K562 (cell line): ENCODE results near the gene ZBTB14. TPM values are rescaled to one million over a fixed set of nuclear protein-coding genes. Genes with fewer than 3 reads are reported as not detected.

Experiments
- ATAC-seq: fragments of 200-7000 bp; cut with Tn5 transposase; 3 replicates; pipeline ENCODE4 v1.9.1; 2020; ENCODE audit warnings: moderate library complexity
- Bru-seq: library from RNA; stranded (reverse); fragments of 400-500 nt; gene quantifications from one replicate; lab custom pipeline; 2021; lab: Mats Ljungman, UMichigan
- BruChase-seq, 2 experiments: library from RNA; stranded (reverse); fragments of 400-500 nt; gene quantifications; one replicate each; lab custom pipeline; 2021; lab: Mats Ljungman, UMichigan
- BruUV-seq: library from RNA; stranded (reverse); fragments of 400-500 nt; replicated peaks from 2 replicates; lab custom pipeline; 2021; lab: Mats Ljungman, UMichigan
- CTCF ChIA-PET: fragments of 300-600 bp; formaldehyde crosslinking; extraction: SDS; loops from one replicate; lab custom pipeline; 2021; ENCODE audit warnings: low intra/inter-chr PET ratio; lab: Yijun Ruan, JAX
- POLR2A ChIA-PET: fragments of 300-600, 350-650 bp; sonication (Branson Sonifier 250); formaldehyde crosslinking; extraction: SDS; loops from one replicate; lab custom pipeline; 2021; ENCODE audit warnings: antibody characterized with exemption, inconsistent platforms; lab: Yijun Ruan, JAX
- DNase-seq, 4 experiments: peaks; one replicate each; pipeline versions ENCODE4 v3.0.0 to v3.0.0-alpha.2; 2011 to 2018; ENCODE audit warnings: low spot score in 3 of 4, mixed read lengths in 3 of 4; ENCODE audit errors: extremely low read depth in 1 of 4
- FAIRE-seq: peaks from 2 replicates; lab custom pipeline; 2011; peaks lifted over from hg19 to GRCh38; lab: Jason Lieb, UNC
- H2AFZ ChIP-seq: 2 replicates; pipeline ENCODE4 v1.6.0; 2011; ENCODE audit warnings: low read depth, low read length, control low read depth, inconsistent platforms
- H3K27ac ChIP-seq: fragments of 200-600 bp; 3 replicates; pipeline ENCODE4 v1.8.0; 2011; ENCODE audit warnings: low read depth, mild to moderate bottlenecking, control low read depth, inconsistent platforms, low read length, moderate library complexity, mixed read lengths; ENCODE audit errors: extremely low read depth
- H3K27me3 ChIP-seq, 2 experiments: fragments of 300-600 bp in 1 of 2; 2 replicates in 1 of 2; 3 replicates in 1 of 2; pipeline versions ENCODE4 v1.6.0 to v1.8.0; 2011; ENCODE audit warnings: inconsistent platforms in 2 of 2, low read length in 2 of 2, mild to moderate bottlenecking in 1 of 2, mixed read lengths in 1 of 2, moderate library complexity in 1 of 2; ENCODE audit not compliant: control insufficient read depth in 2 of 2, insufficient read depth in 2 of 2
- H3K36me3 ChIP-seq: fragments of 300-600 bp; 3 replicates; pipeline ENCODE4 v1.8.0; 2011; ENCODE audit warnings: mild to moderate bottlenecking, low read length, inconsistent platforms; ENCODE audit not compliant: control insufficient read depth, insufficient read depth
- H3K4me1 ChIP-seq, 2 experiments: fragments of 200-600 bp in 1 of 2; replicated peaks in 1 of 2; 2 replicates in 1 of 2; 3 replicates in 1 of 2; pipeline versions ENCODE4 v1.5.1 to v1.8.0; 2011; ENCODE audit warnings: inconsistent platforms in 2 of 2, low read length in 2 of 2, mild to moderate bottlenecking in 1 of 2, mixed read lengths in 1 of 2, moderate library complexity in 1 of 2; ENCODE audit not compliant: control insufficient read depth in 2 of 2, insufficient read depth in 2 of 2
- H3K4me2 ChIP-seq: 2 replicates; pipeline ENCODE4 v1.6.1; 2011; ENCODE audit warnings: low read length, control low read depth, inconsistent platforms, mixed read lengths; ENCODE audit not compliant: insufficient read depth
- H3K4me3 ChIP-seq: fragments of 200-600 bp; sonication (generic), shearing (Covaris generic); 2 replicates; pipeline ENCODE4 v1.5.1; 2016; ENCODE audit warnings: control low read depth, inconsistent platforms
- H3K79me2 ChIP-seq: fragments of 200-600 bp; 3 replicates; pipeline ENCODE4 v1.8.0; 2011; ENCODE audit warnings: low read length, inconsistent platforms; ENCODE audit not compliant: control insufficient read depth, insufficient read depth
- H3K9ac ChIP-seq, 2 experiments: 2 replicates each; pipeline versions ENCODE4 v1.6.0 to v1.6.1; 2011; ENCODE audit warnings: low read depth in 2 of 2, low read length in 2 of 2, control low read depth in 1 of 2, inconsistent platforms in 1 of 2, mild to moderate bottlenecking in 1 of 2, mixed read lengths in 1 of 2; ENCODE audit not compliant: insufficient read depth in 1 of 2
- H3K9me1 ChIP-seq: one replicate; pipeline ENCODE4 v1.6.0; 2011; ENCODE audit warnings: inconsistent platforms, mild to moderate bottlenecking, low read length, moderate library complexity; ENCODE audit not compliant: control insufficient read depth, insufficient read depth
- H3K9me3 ChIP-seq: replicated peaks from 2 replicates; pipeline ENCODE4 v1.5.1; 2011; ENCODE audit warnings: low read depth, low read length, inconsistent platforms; ENCODE audit not compliant: control insufficient read depth, insufficient read depth
- H4K20me1 ChIP-seq: replicated peaks from 2 replicates; pipeline ENCODE4 v1.6.1; 2011; ENCODE audit warnings: low read length, inconsistent platforms, mixed read lengths; ENCODE audit not compliant: control insufficient read depth, insufficient read depth
- ATF3 ChIP-seq, 2 experiments: fragments of 450-650 bp in 1 of 2; sonication (generic) in 1 of 2; formaldehyde crosslinking in 1 of 2; IDR thresholded peaks in 1 of 2; conservative IDR thresholded peaks in 1 of 2; 2 replicates each; pipeline versions ENCODE4 v1.6.1 to v1.8.1; 2016 to 2023; ENCODE audit warnings: mild to moderate bottlenecking in 2 of 2, moderate library complexity in 2 of 2, inconsistent platforms in 1 of 2, missing genetic modification reagents in 1 of 2
- CREBBP ChIP-seq: IDR thresholded peaks from one replicate; pipeline ENCODE4 v1.6.1; 2012; ENCODE audit warnings: low read depth, mild to moderate bottlenecking, control low read depth, inconsistent platforms, low read length
- EP400 ChIP-seq: fragments of 450-650 bp; IDR thresholded peaks from 2 replicates; pipeline ENCODE4 v1.6.1; 2017; ENCODE audit warnings: antibody characterized with exemption, mild to moderate bottlenecking, moderate library complexity
- L3MBTL2 ChIP-seq: fragments of 450-650 bp; IDR thresholded peaks from 2 replicates; pipeline ENCODE4 v1.6.1; 2016; ENCODE audit warnings: mild to moderate bottlenecking, moderate library complexity
- PCBP1 ChIP-seq: fragments of 200-400 bp; formaldehyde crosslinking; IDR thresholded peaks from 2 replicates; pipeline ENCODE4 v1.6.1; 2018; ENCODE audit warnings: mild to moderate bottlenecking, low read depth, low read length; ENCODE audit not compliant: poor library complexity, severe bottlenecking
- SPI1 ChIP-seq: IDR thresholded peaks from 2 replicates; pipeline ENCODE4 v1.6.1; 2011; ENCODE audit warnings: low read depth, low read length, control low read depth, borderline replicate concordance
- SRSF7 ChIP-seq: fragments of 200-400 bp; formaldehyde crosslinking; optimal IDR thresholded peaks from 2 replicates; pipeline ENCODE3; 2017; ENCODE audit warnings: mild to moderate bottlenecking, low read depth, low read length
- WHSC1 ChIP-seq: IDR thresholded peaks from one replicate; pipeline ENCODE4 v1.6.1; 2012; ENCODE audit warnings: low read length, control low read depth, inconsistent platforms
- ZFX ChIP-seq: sonication (generic); formaldehyde crosslinking; IDR thresholded peaks from 2 replicates; pipeline ENCODE4 v1.8.0; 2022; ENCODE audit warnings: mild to moderate bottlenecking, missing genetic modification reagents, moderate library complexity
- ZNF133 ChIP-seq: fragments of 250-450 bp; sonication (Bioruptor Pico); IDR thresholded peaks from 2 replicates; pipeline ENCODE4 v1.4.0; 2020; ENCODE audit warnings: mild to moderate bottlenecking
- ZNF512 ChIP-seq: IDR thresholded peaks from 2 replicates; pipeline ENCODE4 v1.6.1; 2016; ENCODE audit warnings: missing genetic modification characterization, missing compliant biosample characterization
- ZNF655 ChIP-seq: fragments of 250-450 bp; sonication (Bioruptor Pico); IDR thresholded peaks from 2 replicates; pipeline ENCODE4 v1.5.0; 2021
- WGBS: fragments of 100-300 bp; shearing (Covaris generic); methylation state at CpG from one replicate; pipeline ENCODE4 v1.1.6; 2016; ENCODE audit warnings: low coverage, mixed read lengths; ENCODE audit not compliant: insufficient coverage; ENCODE audit errors: missing lambda C conversion rate; 5-methylcytosine and 5-hydroxymethylcytosine counted together
- in situ Hi-C: fragments of 300-500 bp; cut with MboI; formaldehyde crosslinking; loops from 4 replicates; pipeline ENCODE4 v1.15.0; 2018; ENCODE audit warnings: inconsistent platforms, mixed read lengths
- intact Hi-C: fragments of 100-400 bp; cut with micrococcal nuclease; formaldehyde crosslinking; loops from 2 replicates; pipeline ENCODE4 v1.14.2; 2022
- long read RNA-seq, 3 experiments: library from polyadenylated mRNA in 2 of 3; library from RNA in 1 of 3; unstranded in 2 of 3; stranded (forward) in 1 of 3; transcript quantifications; one replicate each; pipeline ENCODE4 v2.0.0, GENCODE V29; 2019 to 2022
- polyA minus RNA-seq, 3 experiments: library from RNA; depleted of rRNA, polyadenylated mRNA; stranded (reverse); fragments of >200 nt; gene quantifications; 2 replicates each; pipeline ENCODE4 v1.2.3, GENCODE V29; 2011
- polyA plus RNA-seq, 8 experiments: library from polyadenylated mRNA; depleted of rRNA in 4 of 8; stranded (reverse) in 5 of 8; unstranded in 3 of 8; fragments of >200 nt; fragmentation: Nextera tagmentation in 2 of 8; fragmentation: Illumina TruSeq in 1 of 8; extraction: Ambion mirVana in 2 of 8; extraction: Trizol in 1 of 8; gene quantifications; 2 replicates each; pipeline versions ENCODE4 v1.2.1 to v1.2.3, GENCODE V29; 2011 to 2014; ENCODE audit warnings: inconsistent platforms in 1 of 8, missing spikeins in 1 of 8
- total RNA-seq, 7 experiments: library from RNA; depleted of rRNA in 6 of 7; stranded (reverse); fragments of >200 nt in 6 of 7; fragmentation: Illumina TruSeq in 2 of 7; extraction: Trizol in 2 of 7; gene quantifications; 2 replicates each; pipeline versions ENCODE4 v1.2.1 to v1.2.3, GENCODE V29; 2011 to 2021; ENCODE audit warnings: low replicate concordance in 1 of 7

Gene ZBTB14
- 9.8 and 23.7 TPM in 2 replicates for total RNA-seq (2011; cell fraction: chromatin; rRNA removed; ENCODE audit: low replicate concordance)
- total RNA-seq (2011; cell fraction: nucleolus; rRNA removed), result 11.3 and 13.4 TPM in 2 replicates
- total RNA-seq (2011; cell fraction: nucleoplasm; rRNA removed), result 15.7 and 16.8 TPM in 2 replicates
- total RNA-seq (2014; rRNA removed), result 7.0 and 7.1 TPM in 2 replicates
- total RNA-seq (2014; rRNA removed; fragmentation: Illumina TruSeq; extraction: Trizol), result 9.2 and 9.9 TPM in 2 replicates
- total RNA-seq (2015; rRNA removed; fragmentation: Illumina TruSeq; extraction: Trizol), result 11.0 and 11.7 TPM in 2 replicates
- total RNA-seq (2021), result 8.5 and 9.0 TPM in 2 replicates
- 11.1 and 12.6 TPM in 2 replicates for polyA plus RNA-seq (2011; rRNA removed)
- polyA plus RNA-seq (2011; cell fraction: cytosol; rRNA removed), result 2.2 and 5.5 TPM in 2 replicates
- polyA plus RNA-seq (2011; cell fraction: nucleus; rRNA removed), result 12.8 and 18.0 TPM in 2 replicates
- 5.6 TPM in 2 replicates for polyA plus RNA-seq (2012)
- polyA plus RNA-seq (2014; fragmentation: Illumina TruSeq; extraction: Trizol), result 7.8 and 9.6 TPM in 2 replicates
- 1 to 10 TPM; 2.8 to 3.3 TPM for polyA plus RNA-seq (2014; fragmentation: Nextera tagmentation; extraction: Ambion mirVana)
- 6.2 and 7.5 TPM in 2 replicates for polyA plus RNA-seq (2014; rRNA removed)
- 14.9 and 21.3 TPM in 2 replicates for polyA minus RNA-seq (2011; rRNA and poly(A)+ RNA removed)
- 5.9 and 6.2 TPM in 2 replicates for polyA minus RNA-seq (2011; cell fraction: cytosol; rRNA and poly(A)+ RNA removed)
- 12.4 and 29.0 TPM in 2 replicates for polyA minus RNA-seq (2011; cell fraction: nucleus; rRNA and poly(A)+ RNA removed)
- percentile 70 among the genes with signal in this experiment for Bru-seq, nascent RNA
- BruChase-seq, experiment 1, labeled RNA remaining after a 2-hour chase, result percentile 71 among the genes with signal in this experiment
- BruChase-seq, experiment 2, labeled RNA remaining after a 6-hour chase, result percentile 75 among the genes with signal in this experiment
- long read RNA-seq, experiment 1, transcript ZBTB14-202 (3 exons, 1,814 nt), result major isoform, 15 of 36 reads
- long read RNA-seq, experiment 1, partial matches to known transcripts, result 0 of 36 reads
- long read RNA-seq, experiment 1, other reads (novel, unspliced or antisense), result 13 of 36 reads
- long read RNA-seq, experiment 2, partial matches to known transcripts, result 0 of 4 reads
- long read RNA-seq, experiment 2, other reads (novel, unspliced or antisense), result 3 of 4 reads
- long read RNA-seq, experiment 3, partial matches to known transcripts, result 0 of 4 reads
- long read RNA-seq, experiment 3, other reads (novel, unspliced or antisense), result 2 of 4 reads

- H3K9me3 ChIP-seq, result no peaks in the 10 kb centered on the region
- H3K9me1 ChIP-seq, result no peaks in the 10 kb centered on the region
- under 1% methylated on average over 62 of the region's 116 CpGs for WGBS
- peaks cover 28% of the 10 kb centered on the region for H3K36me3 ChIP-seq
- ChIA-PET CTCF (no interaction called here), POLR2A (interaction anchor here (0.8 to 3.5 kb wide), 10 partner anchors 8 to 62 kb away, joined by 3 to 25 read pairs (median 4); no protein-coding TSS in a partner anchor)
- in situ Hi-C loops, result loop anchor here (25.0 kb wide), 1 partner anchor 1442 kb away; the partner anchor contains the start of gene ARHGAP28
- no TSS peak for BruUV-seq
- peaks cover 5 to 19% of the 10 kb centered on the region in 2 experiments; a peak in 3 of 5 replicates for H3K4me1 ChIP-seq
- FAIRE-seq, result no peak
- H4K20me1 ChIP-seq, result no peaks in the 10 kb centered on the region
- ATAC-seq, result peak; percentile 64
- H3K79me2 ChIP-seq, result peaks cover 10% of the 10 kb centered on the region; the same call in 2 of the 3 replicates
- peak within 1 kb of the TSS; percentile 90 to 93 for H3K9ac ChIP-seq
- H2AFZ ChIP-seq, result peak within 1 kb of the TSS; percentile 98
- peak within 1 kb of the TSS; percentile 94 for H3K4me2 ChIP-seq
- H3K27me3 ChIP-seq, result no peaks in the 10 kb centered on the region
- H3K4me3 ChIP-seq, result peak within 1 kb of the TSS; percentile 83
- H3K27ac ChIP-seq, result peak within 1 kb of the TSS; percentile 94
- intact Hi-C loops, result loop anchor here (10.0 kb wide), 2 partner anchors 1389 to 1439 kb away; no protein-coding TSS in a partner anchor
- peak; percentile 82 to 93 (median 90) for DNase-seq
- TF ChIP-seq ZFX (peak; percentile 6; the same call in 1 of the 2 replicates), ZNF655 (CRISPR knock-in tag) (no peak), ZNF133 (CRISPR knock-in tag) (no peak), L3MBTL2 (no peak), PCBP1 (peak; percentile 8), ATF3 (IDR thresholded peaks at IDR 0.05) (no peak), ATF3 (CRISPR knock-in tag; conservative IDR thresholded peaks at IDR 0.05) (no peak), WHSC1 (no peak), CREBBP (no peak), SRSF7 (no peak), SPI1 (no peak), ZNF512 (no peak), EP400 (no peak)
Observed at GRCh38 chr18:5295231-5295920, at the start of gene ZBTB14. Gene ZBTB14 (minus strand): TSS chr18:5295726. CDS start chr18:5293246, 2,480 bp downstream.
